Endodermal cell (in vitro differentiated cells): ENCODE data around the gene GCG. TPM values are rescaled to one million over a fixed set of nuclear protein-coding genes. Genes with fewer than 3 reads are reported as not detected.

Experiments
- DNase-seq: peaks from one replicate; pipeline ENCODE4 v3.0.0-alpha.2; 2017
- H3K27ac ChIP-seq: 2 replicates; pipeline ENCODE4 v1.5.1; 2013; ENCODE audit warnings: mild to moderate bottlenecking, low read depth, low read length, moderate library complexity
- H3K27me3 ChIP-seq: 2 replicates; pipeline ENCODE4 v1.6.1; 2013; ENCODE audit warnings: mild to moderate bottlenecking, low read length, moderate library complexity; ENCODE audit not compliant: insufficient read depth, control insufficient read depth, poor library complexity, severe bottlenecking
- H3K36me3 ChIP-seq: 2 replicates; pipeline ENCODE4 v1.7.0; 2013; ENCODE audit warnings: mild to moderate bottlenecking, low read length, moderate library complexity; ENCODE audit not compliant: control insufficient read depth, insufficient read depth
- H3K4me1 ChIP-seq: one replicate; pipeline ENCODE4 v1.7.0; 2013; ENCODE audit warnings: low read length; ENCODE audit not compliant: control insufficient read depth, insufficient read depth
- H3K4me3 ChIP-seq: 2 replicates; pipeline ENCODE4 v1.5.1; 2013; ENCODE audit warnings: mild to moderate bottlenecking, low read length, moderate library complexity
- H3K9ac ChIP-seq: 2 replicates; pipeline ENCODE4 v1.6.1; 2013; ENCODE audit warnings: mild to moderate bottlenecking, low read length, moderate library complexity; ENCODE audit not compliant: poor library complexity, severe bottlenecking; ENCODE audit errors: extremely low read depth
- H3K9me3 ChIP-seq: 2 replicates; pipeline ENCODE4 v1.6.1; 2013; ENCODE audit warnings: mild to moderate bottlenecking, low read length, moderate library complexity; ENCODE audit not compliant: control insufficient read depth
- H3K27ac Mint-ChIP-seq: 2 replicates; pipeline ENCODE4 v1.8.0; 2020; ENCODE audit warnings: mixed read lengths
- H3K27me3 Mint-ChIP-seq: 2 replicates; pipeline ENCODE4 v1.8.0; 2021; ENCODE audit warnings: mild to moderate bottlenecking, mixed read lengths; ENCODE audit not compliant: insufficient read depth
- H3K36me3 Mint-ChIP-seq: 2 replicates; pipeline ENCODE4 v1.8.0; 2020; ENCODE audit warnings: low read depth, mixed read lengths
- H3K4me1 Mint-ChIP-seq: 2 replicates; pipeline ENCODE4 v1.8.0; 2020; ENCODE audit warnings: mixed read lengths
- H3K4me3 Mint-ChIP-seq: 2 replicates; pipeline ENCODE4 v1.8.0; 2020; ENCODE audit warnings: mild to moderate bottlenecking, moderate library complexity, mixed read lengths
- H3K9me3 Mint-ChIP-seq: 2 replicates; pipeline ENCODE4 v1.8.0; 2020; ENCODE audit warnings: mild to moderate bottlenecking, mixed read lengths
- WGBS, 2 experiments: methylation state at CpG; one replicate each; pipeline versions ENCODE4 v1.1.5 to v1.1.7; 2013; ENCODE audit warnings: missing lambda C conversion rate in 2 of 2, mixed read lengths in 1 of 2; ENCODE audit not compliant: insufficient coverage in 1 of 2, insufficient read length in 1 of 2; 5-methylcytosine and 5-hydroxymethylcytosine counted together
- total RNA-seq, 2 donors: library from RNA; stranded (reverse); fragmentation: NEBNext Ultra II Directional in 1 of 2; extraction: Animal tissue kit (Norgen Biotek cat#: 25700) in 1 of 2; gene quantifications; 2 replicates in 1 of 2; 3 replicates in 1 of 2; pipeline ENCODE4 v1.2.1, GENCODE V29; 2021
- TF ChIP-seq, protein P1 (sequence below): fragments of 200-600 bp; sonication (generic); conservative IDR thresholded peaks from 2 replicates; pipeline ENCODE4 v1.5.0; 2021; ENCODE audit warnings: antibody characterized with exemption, mild to moderate bottlenecking

Gene GCG
- total RNA-seq, 2 donors from 2014 or later = not detected

DNA sequence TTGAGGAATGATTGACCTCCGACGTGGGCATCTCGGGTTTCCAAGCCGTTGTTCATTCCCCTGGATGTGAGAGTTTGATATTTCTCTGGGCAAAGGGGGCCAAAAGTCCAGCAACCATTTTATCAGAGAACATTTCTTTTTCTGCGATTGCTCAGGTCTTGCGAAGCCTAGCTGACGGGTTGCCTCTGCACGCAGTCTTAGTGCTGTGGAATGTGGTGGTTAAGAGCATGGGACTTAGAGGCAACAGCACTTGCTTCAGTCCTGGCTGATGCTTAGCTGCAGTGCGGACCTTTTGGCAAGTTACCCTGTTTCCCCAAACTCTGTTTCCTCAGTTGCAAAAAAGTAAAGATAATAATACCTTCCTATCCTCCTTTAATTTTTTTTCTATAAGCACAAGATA, 46.2 kb upstream of the GCG start:
- Mint-ChIP-seq H3K36me3 (no peaks in the 10 kb centered on the region), H3K4me1 (no peaks in the 10 kb centered on the region), H3K27ac (no peak overlapping the region), H3K27me3 (no peaks in the 10 kb centered on the region), H3K9me3 (no peaks in the 10 kb centered on the region), H3K4me3 (no peak overlapping the region)
- Histone ChIP-seq H3K27me3 (no peaks in the 10 kb centered on the region), H3K9me3 (no peaks in the 10 kb centered on the region), H3K27ac (no peak overlapping the region), H3K4me1 (no peaks in the 10 kb centered on the region), H3K36me3 (no peaks in the 10 kb centered on the region), H3K9ac (no peak overlapping the region), H3K4me3 (no peak overlapping the region)
- no peak for DNase-seq
- TF ChIP-seq, protein P1, sequence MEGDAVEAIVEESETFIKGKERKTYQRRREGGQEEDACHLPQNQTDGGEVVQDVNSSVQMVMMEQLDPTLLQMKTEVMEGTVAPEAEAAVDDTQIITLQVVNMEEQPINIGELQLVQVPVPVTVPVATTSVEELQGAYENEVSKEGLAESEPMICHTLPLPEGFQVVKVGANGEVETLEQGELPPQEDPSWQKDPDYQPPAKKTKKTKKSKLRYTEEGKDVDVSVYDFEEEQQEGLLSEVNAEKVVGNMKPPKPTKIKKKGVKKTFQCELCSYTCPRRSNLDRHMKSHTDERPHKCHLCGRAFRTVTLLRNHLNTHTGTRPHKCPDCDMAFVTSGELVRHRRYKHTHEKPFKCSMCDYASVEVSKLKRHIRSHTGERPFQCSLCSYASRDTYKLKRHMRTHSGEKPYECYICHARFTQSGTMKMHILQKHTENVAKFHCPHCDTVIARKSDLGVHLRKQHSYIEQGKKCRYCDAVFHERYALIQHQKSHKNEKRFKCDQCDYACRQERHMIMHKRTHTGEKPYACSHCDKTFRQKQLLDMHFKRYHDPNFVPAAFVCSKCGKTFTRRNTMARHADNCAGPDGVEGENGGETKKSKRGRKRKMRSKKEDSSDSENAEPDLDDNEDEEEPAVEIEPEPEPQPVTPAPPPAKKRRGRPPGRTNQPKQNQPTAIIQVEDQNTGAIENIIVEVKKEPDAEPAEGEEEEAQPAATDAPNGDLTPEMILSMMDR = no peak
- WGBS, 2 experiments = 87% methylated on average over 3 to 9 of the region's 9 CpGs

DNA sequence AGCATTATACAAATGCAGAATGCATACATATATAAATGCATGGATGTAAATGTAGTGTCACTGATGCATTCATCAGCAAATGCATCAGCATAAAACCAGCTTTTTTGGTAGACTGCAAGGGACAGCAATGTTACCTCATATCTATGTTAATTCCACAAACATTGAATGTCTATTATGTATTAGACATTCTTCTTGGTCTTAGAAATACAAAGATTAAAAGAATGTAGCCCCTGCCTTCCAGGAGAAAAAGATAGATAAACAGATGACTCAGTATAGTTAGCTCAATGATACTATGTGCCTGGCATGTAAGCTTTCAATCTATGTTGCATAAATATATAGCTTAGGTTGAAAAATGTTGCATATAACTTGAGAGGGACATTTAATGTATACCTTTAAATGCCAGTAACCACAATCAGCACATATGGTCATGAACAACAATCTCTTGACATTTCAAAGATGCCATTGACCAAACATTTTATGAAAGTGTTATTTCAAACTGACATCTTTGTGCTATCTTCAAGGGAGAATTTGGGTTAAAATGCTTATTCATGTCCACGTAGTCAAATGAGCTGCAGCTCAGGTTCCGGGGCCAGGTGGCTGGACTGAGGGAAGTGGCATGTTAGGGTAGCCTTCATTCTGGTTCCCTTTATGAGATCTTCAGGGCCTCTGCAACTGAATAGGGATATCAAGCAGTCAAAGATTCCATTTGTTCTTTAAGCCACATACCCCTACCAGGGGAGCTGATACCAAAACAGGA, 45.2 kb upstream of the GCG start:
- no peak overlapping the region for H3K27ac ChIP-seq
- Mint-ChIP-seq H3K27me3 (no peaks in the 10 kb centered on the region), H3K27ac (no peak overlapping the region), H3K9me3 (no peaks in the 10 kb centered on the region), H3K36me3 (no peaks in the 10 kb centered on the region), H3K4me3 (no peak overlapping the region), H3K4me1 (no peaks in the 10 kb centered on the region)
- no peaks in the 10 kb centered on the region for H3K4me1 ChIP-seq
- TF ChIP-seq, protein P1 = no peak
- no peak overlapping the region for H3K4me3 ChIP-seq
- no peak overlapping the region for H3K9ac ChIP-seq
- H3K9me3 ChIP-seq = no peaks in the 10 kb centered on the region
- H3K27me3 ChIP-seq = no peaks in the 10 kb centered on the region
- no peaks in the 10 kb centered on the region for H3K36me3 ChIP-seq
- DNase-seq = no peak
- 85 to 86% methylated on average over 2 of the region's 2 CpGs for WGBS, 2 experiments

DNA sequence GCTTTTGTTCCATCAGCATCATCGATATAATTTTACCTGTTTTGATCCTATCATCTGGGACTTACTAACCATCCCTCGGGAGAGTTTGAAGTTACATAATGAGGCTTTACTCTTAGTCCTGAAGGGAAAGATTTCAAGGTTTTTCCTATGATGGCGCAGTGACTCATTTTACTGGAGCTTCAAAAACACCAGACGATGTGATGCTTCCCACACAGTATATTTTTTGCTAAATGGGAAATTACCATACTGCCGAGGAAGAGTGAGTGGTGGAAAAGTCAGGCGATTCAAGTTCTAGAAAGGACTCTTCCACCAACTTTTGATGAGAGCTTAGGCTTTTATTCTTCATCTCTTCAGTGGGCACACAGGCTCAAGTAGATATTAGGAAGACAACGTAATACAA, 44.6 kb upstream of the GCG start:
- Mint-ChIP-seq H3K9me3 (no peaks in the 10 kb centered on the region), H3K36me3 (no peaks in the 10 kb centered on the region), H3K27ac (no peak overlapping the region), H3K4me1 (no peaks in the 10 kb centered on the region), H3K27me3 (no peaks in the 10 kb centered on the region), H3K4me3 (no peak overlapping the region)
- no peaks in the 10 kb centered on the region for H3K4me1 ChIP-seq
- TF ChIP-seq, protein P1 = no peak
- no peak overlapping the region for H3K27ac ChIP-seq
- H3K9ac ChIP-seq = no peak overlapping the region
- no peak for DNase-seq
- WGBS, 2 experiments = 90 to 95% methylated on average over 4 to 7 of the region's 7 CpGs
- no peak overlapping the region for H3K4me3 ChIP-seq
- no peaks in the 10 kb centered on the region for H3K36me3 ChIP-seq
- no peaks in the 10 kb centered on the region for H3K9me3 ChIP-seq
- no peaks in the 10 kb centered on the region for H3K27me3 ChIP-seq
